ENCODE measurements around the gene PDCD2L. TPM values are rescaled to one million over a fixed set of nuclear protein-coding genes. Genes with fewer than 3 reads are reported as not detected.

PDCD2L gene
- total RNA-seq, 1 experiment from 2014 or later: 43.4 TPM

DNA sequence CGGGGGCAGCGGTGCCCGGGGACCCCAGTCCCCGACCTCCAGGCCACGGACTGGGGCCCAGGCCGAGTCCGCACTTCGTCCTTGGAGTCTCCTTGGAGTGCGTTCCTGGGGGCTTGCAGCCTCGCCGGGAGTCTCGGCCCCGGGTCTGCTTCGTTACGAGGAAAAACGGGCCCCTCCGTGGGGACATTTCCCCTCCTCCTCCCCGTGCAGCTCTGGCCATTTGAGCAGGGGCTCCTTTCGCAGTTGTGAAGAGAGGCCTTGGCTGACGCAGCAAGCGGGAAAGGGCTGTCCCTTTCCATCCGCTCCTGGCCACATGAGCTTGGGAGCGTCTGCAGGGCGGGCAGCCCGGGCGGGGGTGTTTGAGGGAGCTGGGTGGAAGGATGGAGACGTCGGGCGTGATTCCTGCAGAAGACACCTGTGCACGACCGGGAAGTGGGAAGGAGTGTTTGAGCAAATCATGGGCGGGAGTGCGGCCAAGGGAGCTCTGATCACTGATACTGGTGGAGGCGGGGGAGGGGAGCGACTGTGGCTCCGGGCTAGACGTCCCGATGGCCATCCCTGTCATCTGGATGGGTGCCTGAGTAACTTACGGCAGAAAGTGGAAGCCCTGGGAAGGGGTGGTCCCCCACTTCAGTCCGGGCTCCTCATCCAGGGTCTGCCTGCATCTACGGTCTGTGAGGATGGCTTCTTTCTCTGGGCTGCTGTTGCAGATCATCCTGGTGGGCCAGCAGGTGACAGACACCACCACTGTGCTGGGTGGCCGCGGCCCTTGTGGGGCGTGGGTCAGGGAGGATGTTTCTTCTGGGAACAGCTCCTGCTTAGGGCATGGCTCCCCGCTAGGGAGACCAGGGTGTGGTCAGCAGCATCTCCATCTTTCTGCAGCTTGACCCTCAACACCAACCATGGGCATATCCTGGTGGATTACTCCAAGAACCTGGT, 38.5 kb upstream of the PDCD2L start (continued):
- TF ChIP-seq FOXJ3 (CRISPR knock-in tag; IDR thresholded peaks at IDR 0.05; ENCODE audit: borderline replicate concordance) (no peak), NFATC4 (CRISPR knock-in tag; IDR thresholded peaks at IDR 0.05) (no peak), NR2C2 (CRISPR knock-in tag; IDR thresholded peaks at IDR 0.05) (no peak), CREM (CRISPR knock-in tag; IDR thresholded peaks at IDR 0.05) (no peak), SP1 (CRISPR knock-in tag; conservative IDR thresholded peaks at IDR 0.05) (no peak), KAT7 (CRISPR knock-in tag; IDR thresholded peaks at IDR 0.05; ENCODE audit: borderline replicate concordance) (no peak; the same call in 1 of the 2 replicates), ZNF396 (CRISPR knock-in tag; IDR thresholded peaks at IDR 0.05; ENCODE audit: borderline replicate concordance) (no peak), FOXP4 (CRISPR knock-in tag; IDR thresholded peaks at IDR 0.05) (peak; percentile 29; the same call in 1 of the 2 replicates), TCF7 (CRISPR knock-in tag; IDR thresholded peaks at IDR 0.05; ENCODE audit: low read depth) (peak; percentile 40; the same call in 1 of the 2 replicates), CREB1 (CRISPR knock-in tag; IDR thresholded peaks at IDR 0.05) (no peak), ZBTB21 (CRISPR knock-in tag; IDR thresholded peaks at IDR 0.05; ENCODE audit: borderline replicate concordance) (no peak), EMX1 (CRISPR knock-in tag; IDR thresholded peaks at IDR 0.05) (no peak), FOXK1 (CRISPR knock-in tag; IDR thresholded peaks at IDR 0.05) (no peak), ZNF138 (CRISPR knock-in tag; conservative IDR thresholded peaks at IDR 0.05) (no peak), ATF6 (CRISPR knock-in tag; IDR thresholded peaks at IDR 0.05) (no peak), ZNF423 (CRISPR knock-in tag; IDR thresholded peaks at IDR 0.05) (no peak)
- TF ChIP-seq, protein P1, sequence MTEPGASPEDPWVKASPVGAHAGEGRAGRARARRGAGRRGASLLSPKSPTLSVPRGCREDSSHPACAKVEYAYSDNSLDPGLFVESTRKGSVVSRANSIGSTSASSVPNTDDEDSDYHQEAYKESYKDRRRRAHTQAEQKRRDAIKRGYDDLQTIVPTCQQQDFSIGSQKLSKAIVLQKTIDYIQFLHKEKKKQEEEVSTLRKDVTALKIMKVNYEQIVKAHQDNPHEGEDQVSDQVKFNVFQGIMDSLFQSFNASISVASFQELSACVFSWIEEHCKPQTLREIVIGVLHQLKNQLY (CRISPR knock-in tag; IDR thresholded peaks at IDR 0.05): no peak
- TF ChIP-seq, protein P2, sequence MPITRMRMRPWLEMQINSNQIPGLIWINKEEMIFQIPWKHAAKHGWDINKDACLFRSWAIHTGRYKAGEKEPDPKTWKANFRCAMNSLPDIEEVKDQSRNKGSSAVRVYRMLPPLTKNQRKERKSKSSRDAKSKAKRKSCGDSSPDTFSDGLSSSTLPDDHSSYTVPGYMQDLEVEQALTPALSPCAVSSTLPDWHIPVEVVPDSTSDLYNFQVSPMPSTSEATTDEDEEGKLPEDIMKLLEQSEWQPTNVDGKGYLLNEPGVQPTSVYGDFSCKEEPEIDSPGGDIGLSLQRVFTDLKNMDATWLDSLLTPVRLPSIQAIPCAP (CRISPR knock-in tag; IDR thresholded peaks at IDR 0.05): no peak
- TF ChIP-seq, protein P3, sequence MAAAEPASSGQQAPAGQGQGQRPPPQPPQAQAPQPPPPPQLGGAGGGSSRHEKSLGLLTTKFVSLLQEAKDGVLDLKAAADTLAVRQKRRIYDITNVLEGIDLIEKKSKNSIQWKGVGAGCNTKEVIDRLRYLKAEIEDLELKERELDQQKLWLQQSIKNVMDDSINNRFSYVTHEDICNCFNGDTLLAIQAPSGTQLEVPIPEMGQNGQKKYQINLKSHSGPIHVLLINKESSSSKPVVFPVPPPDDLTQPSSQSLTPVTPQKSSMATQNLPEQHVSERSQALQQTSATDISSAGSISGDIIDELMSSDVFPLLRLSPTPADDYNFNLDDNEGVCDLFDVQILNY (CRISPR knock-in tag; IDR thresholded peaks at IDR 0.05): no peak

All from WTC11 (cell line).